Activated T-cell treated with anti-CD3 and anti-CD28 coated beads, Interleukin-2, amount 50 U/mL, for 72 hours (primary cell): ENCODE data around the gene PCBP3. TPM values are rescaled to one million over a fixed set of nuclear protein-coding genes. Genes with fewer than 3 reads are reported as not detected.
A peak's percentile ranks its signal among the peaks of the same experiment; 100 is the strongest.

ENCODE experiments used
- ATAC-seq, 2 donors: fragments of 150-1000 bp; cut with Tn5 transposase; replicated peaks in 1 of 2; 2 replicates each; pipeline ENCODE4 v1.10.0; 2021; ENCODE audit warnings: moderate library complexity in 2 of 2, mild to moderate bottlenecking in 1 of 2
- DNase-seq, 2 donors: peaks; one replicate each; pipeline ENCODE4 v3.0.0; 2021 to 2022; ENCODE audit warnings: mixed read lengths in 1 of 2
- H3K27ac Mint-ChIP-seq: one replicate; pipeline ENCODE4 v1.8.0; 2022; ENCODE audit warnings: mild to moderate bottlenecking, moderate library complexity, mixed read lengths
- H3K27me3 Mint-ChIP-seq: one replicate; pipeline ENCODE4 v1.8.0; 2022; ENCODE audit warnings: low read depth, mixed read lengths
- H3K36me3 Mint-ChIP-seq, 2 donors: one replicate each; pipeline ENCODE4 v1.8.0; 2022; ENCODE audit warnings: mixed read lengths in 2 of 2, mild to moderate bottlenecking in 1 of 2; ENCODE audit not compliant: insufficient read depth in 2 of 2
- H3K4me1 Mint-ChIP-seq: one replicate; pipeline ENCODE4 v1.8.0; 2022; ENCODE audit warnings: low read depth, mixed read lengths
- H3K4me3 Mint-ChIP-seq, 2 donors: one replicate each; pipeline ENCODE4 v1.8.0; 2022; ENCODE audit warnings: mild to moderate bottlenecking in 2 of 2, mixed read lengths in 2 of 2, moderate library complexity in 2 of 2
- H3K9me3 Mint-ChIP-seq, 2 donors: one replicate each; pipeline ENCODE4 v1.8.0; 2022; ENCODE audit warnings: mixed read lengths in 2 of 2
- total RNA-seq, 2 donors: library from RNA; stranded (reverse); gene quantifications; one replicate each; pipeline ENCODE4 v1.2.3, GENCODE V29; 2022

Gene PCBP3
- total RNA-seq, 2 donors from 2014 or later, result 20.2 to 24.1 TPM

DNA sequence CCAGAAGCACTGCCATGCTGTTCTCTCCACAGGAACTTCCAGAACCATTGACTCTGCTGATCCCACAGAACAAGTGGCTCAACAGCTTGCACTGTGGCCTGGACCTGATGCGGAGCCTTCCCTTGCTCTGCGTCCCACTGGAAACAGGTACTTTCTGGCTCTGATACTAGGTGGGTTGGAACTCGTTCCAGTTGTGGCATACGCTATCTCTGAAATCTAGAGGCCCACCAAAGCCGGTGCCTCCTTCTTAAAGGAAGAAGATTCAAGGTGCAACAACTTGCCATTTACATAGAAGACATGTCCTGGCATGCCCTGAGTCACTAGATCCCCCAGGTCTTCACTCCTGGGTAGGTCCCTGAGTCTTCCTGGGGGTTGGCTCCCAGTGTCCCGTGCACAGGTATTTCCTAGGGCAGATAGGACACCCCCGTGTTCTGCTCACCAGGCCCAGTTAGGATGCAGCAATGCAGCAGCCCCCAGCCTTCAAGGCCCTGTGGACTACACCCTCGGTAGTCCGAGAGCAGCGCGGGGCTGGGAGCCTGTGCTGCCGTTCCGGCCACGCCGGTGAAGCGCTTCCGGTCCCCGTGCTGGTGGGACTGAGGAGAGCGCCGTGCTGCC is 10.8 kb upstream of the PCBP3 start:
- Mint-ChIP-seq H3K4me3 (no peak overlapping the region), H3K36me3 (no peaks in the 10 kb centered on the region), H3K27ac (no peak overlapping the region), H3K9me3 (no peaks in the 10 kb centered on the region), H3K27me3 (no peaks in the 10 kb centered on the region), H3K4me1 (peaks cover 5% of the 10 kb centered on the region)
- DNase-seq, result no peak
- no peak for ATAC-seq

DNA sequence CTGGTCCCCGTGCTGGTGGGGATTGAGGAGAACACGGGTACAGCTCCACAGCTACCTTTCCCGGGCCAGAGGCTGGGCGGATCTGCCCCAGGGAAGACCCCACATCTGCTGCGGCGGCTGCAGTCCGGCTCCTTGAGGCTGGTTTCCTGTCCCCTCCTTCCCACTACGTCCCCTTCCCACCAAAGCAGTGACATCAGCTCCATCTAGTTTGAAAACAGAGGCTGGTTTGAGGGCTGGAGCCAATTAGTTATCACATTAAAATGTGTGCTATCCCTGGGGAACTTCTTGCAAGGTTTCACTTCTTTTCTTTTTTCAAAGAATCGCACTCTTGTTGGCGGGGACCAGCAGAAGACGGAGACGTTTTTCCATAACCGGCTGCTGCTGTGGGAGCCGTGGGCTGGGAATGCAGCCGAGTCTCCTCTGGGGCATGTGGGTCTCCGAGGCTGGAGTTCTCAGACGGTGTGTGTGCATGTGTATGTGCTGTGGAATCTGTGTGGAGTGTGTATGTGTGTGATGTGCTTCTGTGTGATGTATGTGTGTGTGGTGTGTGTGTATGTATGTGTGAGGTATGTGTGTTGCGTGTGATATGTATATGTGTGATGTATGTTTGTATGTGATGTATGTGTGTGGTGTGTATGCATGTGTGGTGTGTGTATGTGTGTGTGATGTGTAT is 8.9 kb upstream of the PCBP3 start:
- Mint-ChIP-seq H3K9me3 (no peaks in the 10 kb centered on the region), H3K27me3 (no peaks in the 10 kb centered on the region), H3K4me1 (peaks cover 17% of the 10 kb centered on the region), H3K4me3 (no peak overlapping the region), H3K36me3 (no peaks in the 10 kb centered on the region), H3K27ac (no peak overlapping the region)
- ATAC-seq (no peak), DNase-seq (no peak)

DNA sequence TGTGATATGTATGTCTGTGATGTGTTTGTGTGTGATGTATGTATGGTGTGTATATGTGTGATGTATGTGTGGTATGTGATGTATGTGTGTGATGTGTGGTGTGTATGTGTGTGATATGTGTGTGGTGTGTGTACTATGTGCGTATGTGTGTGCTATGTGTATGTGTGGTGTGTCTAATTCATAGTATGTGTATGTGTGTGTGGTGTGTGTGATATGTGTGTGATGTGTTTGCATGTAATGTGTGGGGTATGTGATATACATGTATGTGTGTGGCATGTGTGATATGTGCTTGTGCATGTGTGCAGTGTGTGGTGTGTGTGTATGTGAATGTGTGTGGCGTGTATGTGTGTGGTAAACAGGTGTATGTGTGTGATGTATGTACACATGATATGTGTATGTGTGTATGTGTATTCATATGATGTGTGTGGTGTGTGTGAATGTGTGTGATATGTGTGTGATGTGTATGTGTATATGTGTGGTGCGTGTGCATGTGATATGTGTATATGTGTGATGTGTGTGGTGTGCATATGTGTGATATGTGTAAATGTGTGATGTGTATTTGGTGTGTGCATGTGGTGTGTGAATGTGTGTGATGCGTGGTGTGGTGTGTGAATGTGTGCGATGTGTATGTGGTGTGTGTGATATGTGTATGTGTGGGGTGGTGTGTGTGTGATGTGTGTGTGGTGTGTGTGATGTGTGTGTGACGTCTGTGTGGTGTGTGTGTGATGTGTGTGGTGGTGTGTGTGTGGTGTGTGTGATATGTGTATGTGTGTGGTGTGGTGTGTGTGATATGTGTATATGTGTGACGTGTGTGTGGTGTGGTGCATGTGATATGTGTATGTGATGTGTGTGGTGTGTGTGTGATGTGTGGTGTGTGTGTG is 8.0 kb upstream of the PCBP3 start:
- Mint-ChIP-seq H3K4me3 (no peak overlapping the region), H3K4me1 (peaks cover 17% of the 10 kb centered on the region), H3K27ac (no peak overlapping the region), H3K9me3 (no peaks in the 10 kb centered on the region), H3K36me3 (no peaks in the 10 kb centered on the region), H3K27me3 (no peaks in the 10 kb centered on the region)
- no peak for DNase-seq
- ATAC-seq, result no peak

DNA sequence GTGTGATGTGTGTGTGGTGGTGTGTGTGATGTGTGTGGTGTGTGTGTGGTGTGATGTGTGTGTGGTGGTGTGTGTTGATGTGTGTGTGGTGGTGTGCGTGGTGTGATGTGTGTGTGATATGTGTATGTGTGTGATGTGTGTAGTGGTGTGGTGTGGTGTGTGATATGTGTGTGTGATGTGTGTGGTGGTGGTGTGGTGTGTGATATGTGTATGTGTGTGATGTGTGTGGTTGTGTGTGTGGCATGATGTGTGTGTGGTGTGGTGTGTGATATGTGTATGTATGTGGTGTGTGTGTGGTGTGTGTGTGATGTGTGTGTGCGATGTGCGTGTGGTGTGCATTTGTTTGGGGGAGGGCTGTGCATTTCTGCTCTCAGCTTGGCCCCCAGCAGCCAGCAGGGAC is 7.1 kb upstream of the PCBP3 start:
- H3K27ac Mint-ChIP-seq, result no peak overlapping the region
- no peak for DNase-seq
- H3K4me3 Mint-ChIP-seq, result no peak overlapping the region
- H3K27me3 Mint-ChIP-seq, result no peaks in the 10 kb centered on the region
- no peaks in the 10 kb centered on the region for H3K36me3 Mint-ChIP-seq
- no peaks in the 10 kb centered on the region for H3K9me3 Mint-ChIP-seq
- peaks cover 19% of the 10 kb centered on the region for H3K4me1 Mint-ChIP-seq
- ATAC-seq, result no peak

DNA sequence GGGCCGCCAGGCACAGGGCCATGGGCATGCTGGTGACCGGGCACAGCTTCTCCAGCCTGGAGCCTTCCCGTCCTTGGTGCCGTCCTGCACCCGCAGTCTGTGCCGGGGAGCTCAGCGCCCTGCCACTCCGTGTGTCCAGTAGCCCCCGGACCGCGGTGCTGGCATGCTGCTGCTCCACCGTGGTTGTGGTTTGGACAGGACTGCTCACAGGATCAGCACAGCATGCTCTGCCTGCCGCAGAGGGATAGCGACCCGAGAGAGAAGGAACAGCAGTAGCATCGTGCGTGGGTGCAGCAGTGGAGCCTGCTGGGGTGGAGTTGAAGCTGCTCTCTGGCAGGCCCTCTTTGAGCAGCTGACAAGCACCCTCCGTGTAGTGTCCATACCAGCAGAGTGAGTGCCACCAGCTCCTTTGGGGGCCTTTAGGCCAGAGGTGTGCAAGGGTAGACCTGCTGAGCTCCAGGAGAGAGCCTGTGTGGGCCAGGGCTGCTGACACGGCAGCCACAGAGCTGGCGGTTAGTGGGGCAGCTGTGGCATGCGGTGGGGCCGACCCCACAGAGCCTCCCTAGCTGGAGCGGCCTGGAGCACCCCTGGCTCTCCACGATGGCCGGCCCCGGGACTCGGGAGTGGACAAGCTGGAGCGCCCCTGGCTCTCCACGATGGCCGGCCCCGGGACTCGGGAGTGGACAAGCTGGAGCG is 6.4 kb upstream of the PCBP3 start:
- no peak overlapping the region for H3K4me3 Mint-ChIP-seq
- H3K4me1 Mint-ChIP-seq, result peaks cover 18% of the 10 kb centered on the region
- DNase-seq (no peak), ATAC-seq (peak in 1 of 2 donors; percentile 17)
- no peak overlapping the region for H3K27ac Mint-ChIP-seq
- no peaks in the 10 kb centered on the region for H3K27me3 Mint-ChIP-seq
- H3K36me3 Mint-ChIP-seq, result no peaks in the 10 kb centered on the region
- no peaks in the 10 kb centered on the region for H3K9me3 Mint-ChIP-seq

DNA sequence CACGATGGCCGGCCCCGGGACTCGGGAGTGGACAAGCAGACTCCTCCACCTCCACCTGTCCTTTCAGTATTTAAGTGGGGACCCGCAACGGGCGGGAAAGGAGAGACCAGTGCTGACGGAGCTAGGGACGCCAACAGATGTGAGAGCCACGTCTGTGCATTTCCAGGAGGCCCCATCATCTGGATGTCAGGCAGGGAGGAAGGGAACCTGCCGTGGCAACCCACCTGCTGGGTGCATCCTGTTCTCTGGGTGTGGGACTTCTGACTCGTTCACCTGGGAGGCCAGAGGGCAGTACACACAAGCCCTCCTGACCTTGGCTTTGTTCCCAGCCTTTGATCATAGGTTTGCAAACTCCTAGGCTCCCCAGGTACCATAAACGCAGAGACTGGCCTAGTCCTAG is 5.6 kb upstream of the PCBP3 start:
- Mint-ChIP-seq H3K4me3 (no peak overlapping the region), H3K36me3 (no peaks in the 10 kb centered on the region), H3K4me1 (peaks cover 17% of the 10 kb centered on the region), H3K27me3 (no peaks in the 10 kb centered on the region), H3K9me3 (no peaks in the 10 kb centered on the region), H3K27ac (no peak overlapping the region)
- DNase-seq (no peak), ATAC-seq (no peak)

DNA sequence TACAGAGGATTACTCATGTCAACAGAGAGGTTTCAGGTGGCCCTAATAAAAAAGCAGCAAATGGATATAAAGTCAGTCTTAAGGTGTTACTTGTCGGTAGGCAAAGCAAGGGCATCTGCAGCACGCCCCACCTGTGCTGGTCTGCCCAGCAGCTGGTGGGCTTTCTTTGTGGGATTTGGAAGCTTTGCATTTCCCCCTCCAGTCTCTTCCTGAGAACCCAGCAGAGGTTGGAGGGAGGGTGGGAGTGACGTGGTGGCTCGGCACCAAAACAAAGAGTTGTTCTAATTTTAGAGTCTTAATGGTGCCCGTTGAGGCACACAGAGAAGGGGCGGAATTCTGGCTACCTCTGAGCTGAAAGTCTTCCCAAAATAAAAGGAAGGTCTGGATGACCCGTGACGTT is 4.8 kb upstream of the PCBP3 start:
- no peak overlapping the region for H3K27ac Mint-ChIP-seq
- ATAC-seq (no peak), DNase-seq (no peak)
- no peaks in the 10 kb centered on the region for H3K36me3 Mint-ChIP-seq
- peaks cover 17% of the 10 kb centered on the region for H3K4me1 Mint-ChIP-seq
- no peaks in the 10 kb centered on the region for H3K9me3 Mint-ChIP-seq
- H3K4me3 Mint-ChIP-seq, result no peak overlapping the region
- H3K27me3 Mint-ChIP-seq, result no peaks in the 10 kb centered on the region

DNA sequence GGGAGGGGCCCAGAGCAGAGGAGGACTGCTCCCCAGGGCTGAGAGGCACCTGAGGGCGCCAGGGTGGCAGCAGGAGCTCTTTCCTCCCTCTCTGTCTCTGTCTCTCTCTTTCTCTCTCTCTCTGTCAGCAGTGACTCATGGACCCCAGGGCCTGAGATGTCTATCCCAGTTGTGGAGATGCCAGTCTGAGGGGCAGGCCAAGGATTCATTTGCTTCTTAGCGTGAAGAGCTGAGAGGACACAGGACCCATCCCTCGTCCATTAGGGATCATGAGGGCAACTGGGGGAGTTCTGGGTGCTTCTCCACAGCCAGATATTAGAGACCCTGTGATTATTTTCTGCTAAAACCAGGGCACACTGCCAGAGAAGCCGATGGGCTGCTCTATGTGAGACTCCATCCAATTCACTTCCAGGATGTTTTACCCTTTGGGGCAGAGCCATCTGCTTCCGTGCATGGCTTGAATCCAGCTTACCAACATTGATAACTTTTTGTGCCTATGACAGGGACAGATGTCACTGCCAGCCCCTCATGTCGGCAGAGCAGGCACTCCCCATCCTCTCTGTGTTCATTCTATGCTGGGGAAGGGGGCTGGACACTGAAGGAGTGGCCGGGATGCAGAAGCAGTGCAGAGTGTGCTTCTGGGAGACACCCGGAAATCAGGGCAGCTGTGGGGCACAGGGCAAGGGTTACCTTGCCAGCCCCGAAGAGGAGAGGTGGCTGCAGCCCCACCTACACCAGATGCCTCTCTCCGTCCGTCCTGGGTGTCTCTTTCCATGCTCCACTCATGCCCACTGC is 4.1 kb upstream of the PCBP3 start:
- peaks cover 20% of the 10 kb centered on the region for H3K4me1 Mint-ChIP-seq
- H3K27me3 Mint-ChIP-seq, result no peaks in the 10 kb centered on the region
- no peaks in the 10 kb centered on the region for H3K9me3 Mint-ChIP-seq
- no peak overlapping the region for H3K27ac Mint-ChIP-seq
- no peak for DNase-seq
- H3K36me3 Mint-ChIP-seq, result no peaks in the 10 kb centered on the region
- H3K4me3 Mint-ChIP-seq, result no peak overlapping the region
- ATAC-seq, result no peak

DNA sequence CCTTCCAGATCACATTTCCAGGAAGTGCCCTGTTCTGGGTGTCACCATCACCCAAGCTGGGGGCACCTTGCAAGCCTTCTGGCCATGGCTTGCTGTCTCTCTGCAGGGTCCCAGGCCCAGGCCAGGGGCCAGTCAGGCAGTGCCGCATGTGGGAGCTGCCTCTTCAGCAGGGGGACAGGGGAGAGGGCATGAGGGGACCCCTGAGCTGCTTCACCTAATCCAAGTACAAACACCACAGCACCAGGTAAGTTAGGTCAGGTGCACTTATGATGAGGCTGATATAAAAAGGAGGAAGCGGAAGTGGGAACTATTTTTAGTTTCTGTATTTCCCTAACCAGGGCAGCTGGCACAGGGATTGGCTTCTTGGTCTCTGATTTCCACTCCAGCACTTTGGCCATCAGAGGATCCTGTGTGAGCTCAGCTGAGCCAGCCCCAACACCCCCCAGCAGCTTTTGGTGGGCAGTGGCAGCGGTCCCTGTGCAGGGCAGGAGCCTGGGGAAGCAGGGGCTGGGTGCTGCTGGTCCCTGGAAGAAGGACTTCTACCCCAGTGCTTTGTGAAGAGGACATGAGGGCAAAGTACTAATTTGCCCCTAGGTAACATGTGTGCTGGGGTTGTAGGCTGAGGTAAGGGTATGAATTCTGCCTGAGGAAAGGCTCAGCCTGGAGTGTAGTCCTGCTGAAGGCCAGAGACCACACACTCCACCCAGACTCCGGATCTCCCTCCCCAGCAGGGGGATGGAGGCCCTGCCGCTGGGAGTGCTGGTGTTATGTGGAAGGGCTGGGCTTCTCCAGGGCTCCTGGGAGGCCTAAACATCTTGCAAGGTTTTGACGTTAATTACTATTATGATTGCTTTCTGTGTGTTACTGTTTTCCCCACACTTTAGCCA is 3.3 kb upstream of the PCBP3 start:
- no peak overlapping the region for H3K4me3 Mint-ChIP-seq
- H3K27me3 Mint-ChIP-seq, result no peaks in the 10 kb centered on the region
- no peaks in the 10 kb centered on the region for H3K9me3 Mint-ChIP-seq
- DNase-seq, result no peak
- H3K27ac Mint-ChIP-seq, result no peak overlapping the region
- H3K4me1 Mint-ChIP-seq, result peaks cover 28% of the 10 kb centered on the region
- H3K36me3 Mint-ChIP-seq, result no peaks in the 10 kb centered on the region
- no peak for ATAC-seq

DNA sequence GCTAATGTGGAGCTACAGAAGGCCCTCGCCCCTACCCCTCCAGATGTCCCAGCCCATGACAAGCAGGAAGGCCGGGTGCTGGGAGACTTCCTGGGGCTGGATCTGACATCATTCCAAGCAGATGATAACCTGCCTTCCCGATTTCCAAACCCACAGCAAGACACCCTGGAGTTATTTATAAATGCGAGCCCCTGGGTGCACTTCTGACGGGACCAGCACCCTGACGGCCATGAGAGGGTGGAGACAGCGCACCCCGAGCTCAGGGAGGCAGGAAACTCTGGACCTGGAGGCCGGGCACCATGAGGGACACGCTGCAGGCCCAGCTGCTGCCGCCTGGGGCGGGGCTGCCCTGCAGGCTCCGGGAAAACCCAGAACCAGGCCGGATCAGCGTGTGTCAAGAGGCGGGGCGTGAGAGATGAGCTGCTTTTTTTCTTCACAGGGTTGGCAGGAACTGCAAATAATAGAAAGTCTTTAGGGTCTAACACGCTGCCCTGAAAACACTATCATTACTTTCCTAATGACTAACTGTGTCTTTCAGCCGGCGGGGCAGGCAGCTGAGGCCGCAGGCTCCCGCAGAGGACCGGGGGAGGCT is 2.5 kb upstream of the PCBP3 start:
- no peaks in the 10 kb centered on the region for H3K36me3 Mint-ChIP-seq
- no peak for DNase-seq
- no peak for ATAC-seq
- H3K4me1 Mint-ChIP-seq, result peaks cover 35% of the 10 kb centered on the region
- H3K4me3 Mint-ChIP-seq, result peak overlapping the region; percentile 56 to 68
- H3K27ac Mint-ChIP-seq, result no peak overlapping the region
- no peaks in the 10 kb centered on the region for H3K9me3 Mint-ChIP-seq
- H3K27me3 Mint-ChIP-seq, result no peaks in the 10 kb centered on the region

DNA sequence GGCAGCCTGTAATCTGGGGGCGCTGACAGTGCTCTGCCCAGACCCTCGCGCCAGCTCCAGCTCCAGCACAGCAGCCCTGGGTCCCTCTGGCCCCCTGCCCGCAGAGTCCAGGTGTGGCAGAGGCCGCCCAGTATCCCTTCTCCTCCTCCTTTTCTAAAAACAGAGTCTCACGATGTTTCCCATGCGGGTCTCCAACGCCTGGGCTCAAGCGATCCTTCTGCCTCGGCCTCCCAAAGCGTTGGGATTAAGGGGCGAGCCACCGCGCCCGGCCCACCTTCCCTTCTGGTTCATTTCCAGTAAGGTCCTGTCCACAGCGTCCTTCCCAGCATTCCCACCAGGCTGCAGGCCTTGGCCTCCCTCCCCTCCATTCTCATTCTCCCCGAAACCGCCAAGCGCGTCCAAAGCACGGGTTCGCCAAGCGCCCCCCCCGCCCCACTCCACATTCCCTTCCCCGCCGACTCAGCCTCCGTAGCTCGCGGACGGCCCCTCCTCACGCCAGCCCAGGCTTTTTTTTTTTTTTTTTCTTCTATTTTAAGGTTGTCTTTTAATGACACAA is 2.0 kb upstream of the PCBP3 start:
- no peaks in the 10 kb centered on the region for H3K36me3 Mint-ChIP-seq
- no peaks in the 10 kb centered on the region for H3K27me3 Mint-ChIP-seq
- DNase-seq (no peak), ATAC-seq (no peak)
- H3K9me3 Mint-ChIP-seq, result no peaks in the 10 kb centered on the region
- peaks cover 35% of the 10 kb centered on the region for H3K4me1 Mint-ChIP-seq
- H3K4me3 Mint-ChIP-seq, result peak overlapping the region; percentile 56 to 68
- H3K27ac Mint-ChIP-seq, result no peak overlapping the region
